ENCODE data around the gene ZNF573. TPM values are rescaled to one million over a fixed set of nuclear protein-coding genes. Genes with fewer than 3 reads are reported as not detected.

ZNF573 gene
- total RNA-seq, 1 experiment from 2014 or later = 17.5 TPM

- WGBS (ENCODE audit: extremely low coverage, insufficient read length, low lambda C conversion rate) = no CpG with 5 or more reads among the region's 7 CpGs
- Histone ChIP-seq H2BK12ac (ENCODE audit: insufficient read length, low read depth, low read length) (no peak overlapping the region), H3K27ac (ENCODE audit: insufficient read length, low read depth, low read length) (no peak overlapping the region), H3K56ac (ENCODE audit: insufficient read length, low read depth, low read length) (no peak overlapping the region), H4K91ac (ENCODE audit: insufficient read length, low read depth, low read length) (no peak overlapping the region), H3K4me1 (ENCODE audit: insufficient read depth, low read length) (no peaks in the 10 kb centered on the region), H2BK20ac (ENCODE audit: low read depth, low read length, poor library complexity, severe bottlenecking) (no peak overlapping the region), H3K4ac (ENCODE audit: low read depth, low read length) (no peak overlapping the region), H3K14ac (ENCODE audit: insufficient read depth, low read length) (no peak overlapping the region), H3K79me1 (ENCODE audit: insufficient read depth, low read depth, low read length, poor library complexity, severe bottlenecking) (peaks cover 2% of the 10 kb centered on the region), H2BK120ac (ENCODE audit: low read depth, low read length, poor library complexity, severe bottlenecking) (no peak overlapping the region), H3K23me2 (ENCODE audit: insufficient read length, low read depth, low read length, poor library complexity, severe bottlenecking) (no peaks in the 10 kb centered on the region), H3K27me3 (ENCODE audit: insufficient read depth, low read length) (no peaks in the 10 kb centered on the region), H3K9ac (ENCODE audit: extremely low read depth, insufficient read length, low read length) (no peak overlapping the region), H3T11ph (ENCODE audit: low read length) (no peak overlapping the region), H3K9me3 (ENCODE audit: control insufficient read depth, low read depth, low read length) (no peaks in the 10 kb centered on the region), H2AFZ (ENCODE audit: low read length) (no peak overlapping the region), H4K5ac (ENCODE audit: insufficient read length, low read depth, low read length) (no peak overlapping the region), H3K79me2 (ENCODE audit: insufficient read depth, low read length) (no peaks in the 10 kb centered on the region), H4K8ac (replicated peaks; ENCODE audit: insufficient read length, low read depth, low read length) (no peak overlapping the region), H2AK5ac (ENCODE audit: insufficient read length, low read length) (no peak overlapping the region), H4K20me1 (ENCODE audit: control insufficient read depth, insufficient read depth, insufficient read length) (no peaks in the 10 kb centered on the region), H2BK5ac (ENCODE audit: insufficient read length, low read length) (no peak overlapping the region), H2BK15ac (ENCODE audit: low read depth, low read length) (no peak overlapping the region), H3K23ac (ENCODE audit: insufficient read length, low read depth, low read length) (no peak overlapping the region), H3K4me2 (ENCODE audit: insufficient read depth, insufficient read length, low read length) (no peak overlapping the region), H3K18ac (ENCODE audit: insufficient read length, low read depth, low read length) (no peak overlapping the region)
- Mint-ChIP-seq H3K27ac (peak overlapping the region in 2 of 3 experiments; percentile 64 to 92; a peak in 2 of 7 replicates), H3K36me3 (ENCODE audit: insufficient read depth in 1 of 3, low read depth in 3 of 3) (peaks cover 67 to 82% (median 78%) of the 10 kb centered on the region in 3 experiments), H3K4me3 (no peak overlapping the region), H3K4me1 (peaks cover 3 to 8% of the 10 kb centered on the region in 2 experiments; a peak in 2 of 4 replicates), H3K27me3 (ENCODE audit: low read depth) (no peaks in the 10 kb centered on the region), H3K9me3 (peaks cover 0 to 6% of the 10 kb centered on the region in 2 experiments; a peak in 2 of 5 replicates)
- DNase-seq = no peak
- TF ChIP-seq CTCF (conservative IDR thresholded peaks at IDR 0.05) = no peak
Observed at GRCh38 chr19:37706052-37706605, 73.3 kb downstream of the ZNF573 start.

All from H9 (cell line).